OCI-LY7 (cell line): ENCODE data around the gene STH. TPM values are rescaled to one million over a fixed set of nuclear protein-coding genes. Genes with fewer than 3 reads are reported as not detected.
"Not testable (repeated sequence)": the region's sequence is repeated elsewhere in the genome, so short reads cannot be mapped to it uniquely, and the experiment has no call there.

Source experiments
- BruUV-seq: library from RNA; stranded (reverse); fragments of 400-500 nt; replicated peaks from 2 replicates; lab custom pipeline; 2021; lab: Mats Ljungman, UMichigan
- CTCF ChIA-PET: fragments of 300-600 bp; sonication (Branson Sonifier 250); formaldehyde crosslinking; loops from one replicate; lab custom pipeline; 2022; ENCODE audit warnings: antibody characterized with exemption; ENCODE audit not compliant: unreplicated experiment; lab: Charles Lee
- POLR2A ChIA-PET: fragments of 300-600 bp; sonication (Branson Sonifier 250); formaldehyde crosslinking; loops from one replicate; lab custom pipeline; 2022; ENCODE audit warnings: antibody characterized with exemption; lab: Charles Lee
- DNase-seq: peaks from one replicate; pipeline ENCODE4 v3.0.0-alpha.2; 2015; ENCODE audit warnings: low spot score
- H2AFZ ChIP-seq: fragments of 200-600 bp; sonication (generic), shearing (Covaris generic); 2 replicates; pipeline ENCODE4 v1.6.1; 2014; ENCODE audit warnings: mild to moderate bottlenecking, antibody characterized with exemption, low read length, moderate library complexity
- H3K27ac ChIP-seq: fragments of 200-600 bp; sonication (generic); 2 replicates; pipeline ENCODE4 v1.5.1; 2014; ENCODE audit warnings: mixed run types, low read depth, mild to moderate bottlenecking, moderate library complexity, low read length, inconsistent platforms; ENCODE audit not compliant: poor library complexity, severe bottlenecking
- H3K36me3 ChIP-seq: fragments of 200-600 bp; sonication (generic); 2 replicates; pipeline ENCODE4 v1.6.1; 2014; ENCODE audit warnings: mild to moderate bottlenecking, antibody characterized with exemption, low read length, moderate library complexity, mixed read lengths; ENCODE audit not compliant: insufficient read depth
- H3K4me1 ChIP-seq: fragments of 200-600 bp; sonication (generic); 2 replicates; pipeline ENCODE4 v1.5.1; 2014; ENCODE audit warnings: mild to moderate bottlenecking, low read length; ENCODE audit not compliant: insufficient read depth, poor library complexity, severe bottlenecking
- H3K4me2 ChIP-seq: fragments of 200-600 bp; sonication (generic); 2 replicates; pipeline ENCODE4 v1.6.1; 2014; ENCODE audit warnings: mild to moderate bottlenecking, low read length
- H3K4me3 ChIP-seq: fragments of 200-600 bp; sonication (generic); 2 replicates; pipeline ENCODE4 v1.5.1; 2014; ENCODE audit warnings: mild to moderate bottlenecking, low read depth, low read length; ENCODE audit not compliant: poor library complexity, severe bottlenecking
- H3K79me2 ChIP-seq: fragments of 200-600 bp; sonication (generic); 2 replicates; pipeline ENCODE4 v1.6.1; 2016; ENCODE audit warnings: low read depth, mild to moderate bottlenecking, low read length, moderate library complexity, mixed read lengths; ENCODE audit not compliant: insufficient read depth
- H3K9me2 ChIP-seq: fragments of 200-600 bp; sonication (generic); 2 replicates; pipeline ENCODE4 v1.6.1; 2016; ENCODE audit warnings: mild to moderate bottlenecking, low read length, mixed read lengths; ENCODE audit not compliant: insufficient read depth
- H3K9me3 ChIP-seq: fragments of 200-600 bp; sonication (generic); 2 replicates; pipeline ENCODE4 v1.6.1; 2014; ENCODE audit warnings: mild to moderate bottlenecking, mixed run types, low read length, mixed read lengths
- H4K20me1 ChIP-seq: fragments of 200-600 bp; sonication (generic); 2 replicates; pipeline ENCODE4 v1.6.1; 2014; ENCODE audit warnings: mild to moderate bottlenecking, antibody characterized with exemption, low read length, moderate library complexity, mixed read lengths; ENCODE audit not compliant: insufficient read depth
- EZH2phosphoT487 ChIP-seq: fragments of 200-600 bp; sonication (generic); IDR thresholded peaks from 2 replicates; pipeline ENCODE4 v1.6.1; 2018; ENCODE audit warnings: low read depth, borderline replicate concordance, mild to moderate bottlenecking, mixed run types, antibody characterized with exemption, low read length, moderate library complexity, mixed read lengths
- intact Hi-C: fragments of 100-400 bp; cut with micrococcal nuclease; formaldehyde crosslinking; loops from one replicate; pipeline ENCODE4 v1.10.0; 2022; ENCODE audit not compliant: unreplicated experiment
- total RNA-seq, 2 experiments: library from RNA; depleted of rRNA in 1 of 2; stranded (reverse); fragments of >200 nt in 1 of 2; shearing (Covaris generic) in 1 of 2; gene quantifications; 2 replicates each; pipeline ENCODE4 v1.2.3, GENCODE V29; 2014 to 2022
- TF ChIP-seq, protein P1 (sequence below): fragments of 200-600 bp; sonication (generic); conservative IDR thresholded peaks from 2 replicates; pipeline ENCODE4 v1.5.1; 2014; ENCODE audit warnings: mild to moderate bottlenecking, antibody characterized with exemption, low read length, moderate library complexity, mixed read lengths

The STH gene
- total RNA-seq, 2 experiments from 2014 or later: not detected

DNA sequence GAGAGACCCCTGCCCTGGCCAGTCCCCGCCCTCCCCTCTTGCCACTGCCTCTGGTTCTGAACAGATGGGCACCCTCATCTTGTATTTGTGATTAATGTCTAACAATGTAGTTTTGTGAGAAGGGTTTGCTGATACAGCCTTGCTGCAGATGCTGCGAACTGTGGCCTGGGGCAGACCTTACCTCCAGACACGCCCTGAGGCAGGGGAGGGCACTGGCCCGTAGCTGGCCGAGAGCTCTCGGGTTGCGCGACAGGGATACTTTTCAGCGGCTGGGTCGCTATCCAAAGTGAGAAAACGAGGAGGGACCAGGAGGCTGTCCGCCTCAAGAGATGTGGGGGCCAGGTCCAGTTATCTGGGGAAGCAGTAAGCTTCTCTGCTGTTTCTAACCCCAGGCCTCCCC lies 21.9 kb downstream of the STH start:
- TF ChIP-seq EZH2phosphoT487: no peak
- TF ChIP-seq, protein P1, sequence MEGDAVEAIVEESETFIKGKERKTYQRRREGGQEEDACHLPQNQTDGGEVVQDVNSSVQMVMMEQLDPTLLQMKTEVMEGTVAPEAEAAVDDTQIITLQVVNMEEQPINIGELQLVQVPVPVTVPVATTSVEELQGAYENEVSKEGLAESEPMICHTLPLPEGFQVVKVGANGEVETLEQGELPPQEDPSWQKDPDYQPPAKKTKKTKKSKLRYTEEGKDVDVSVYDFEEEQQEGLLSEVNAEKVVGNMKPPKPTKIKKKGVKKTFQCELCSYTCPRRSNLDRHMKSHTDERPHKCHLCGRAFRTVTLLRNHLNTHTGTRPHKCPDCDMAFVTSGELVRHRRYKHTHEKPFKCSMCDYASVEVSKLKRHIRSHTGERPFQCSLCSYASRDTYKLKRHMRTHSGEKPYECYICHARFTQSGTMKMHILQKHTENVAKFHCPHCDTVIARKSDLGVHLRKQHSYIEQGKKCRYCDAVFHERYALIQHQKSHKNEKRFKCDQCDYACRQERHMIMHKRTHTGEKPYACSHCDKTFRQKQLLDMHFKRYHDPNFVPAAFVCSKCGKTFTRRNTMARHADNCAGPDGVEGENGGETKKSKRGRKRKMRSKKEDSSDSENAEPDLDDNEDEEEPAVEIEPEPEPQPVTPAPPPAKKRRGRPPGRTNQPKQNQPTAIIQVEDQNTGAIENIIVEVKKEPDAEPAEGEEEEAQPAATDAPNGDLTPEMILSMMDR: no peak
- H3K79me2 ChIP-seq: no peaks in the 10 kb centered on the region
- ChIA-PET CTCF (no interaction called here), POLR2A (no interaction called here)
- peaks cover 4% of the 10 kb centered on the region for H3K4me1 ChIP-seq
- H2AFZ ChIP-seq: no peak overlapping the region
- no peak overlapping the region for H3K4me3 ChIP-seq
- no peaks in the 10 kb centered on the region for H3K9me2 ChIP-seq
- intact Hi-C loops: no loop called here
- H3K27ac ChIP-seq: no peak overlapping the region
- no peak for DNase-seq
- H4K20me1 ChIP-seq: no peaks in the 10 kb centered on the region
- no peak overlapping the region for H3K4me2 ChIP-seq
- H3K9me3 ChIP-seq: no peaks in the 10 kb centered on the region
- peaks cover 10% of the 10 kb centered on the region; the same call in 1 of the 2 replicates for H3K36me3 ChIP-seq
- BruUV-seq: no TSS peak

DNA sequence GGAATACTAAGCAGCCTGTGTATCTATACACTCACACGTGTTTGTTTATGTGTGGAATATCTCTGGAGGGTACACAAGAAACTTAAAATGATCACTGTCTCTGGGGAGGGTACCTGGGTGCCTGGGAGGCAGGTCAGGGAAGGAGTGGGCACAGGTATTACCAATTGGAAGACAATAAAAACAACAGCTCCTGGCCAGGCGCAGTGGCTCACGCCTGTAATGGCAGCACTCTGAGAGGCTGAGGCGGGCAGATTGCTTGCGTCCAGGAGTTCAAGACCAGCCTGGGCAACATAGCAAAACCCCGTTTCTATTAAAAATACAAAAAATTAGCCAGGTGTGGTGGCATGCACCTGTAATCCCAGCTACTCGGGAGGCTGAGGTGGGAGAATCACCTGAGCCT lies 24.3 kb downstream of the STH start:
- H3K4me1 ChIP-seq, H3K27ac ChIP-seq, H3K9me2 ChIP-seq, H3K79me2 ChIP-seq, POLR2A ChIA-PET, H2AFZ ChIP-seq, H3K9me3 ChIP-seq, intact Hi-C loops, DNase-seq, CTCF ChIA-PET, H3K4me2 ChIP-seq, H4K20me1 ChIP-seq, H3K4me3 ChIP-seq, BruUV-seq: not testable (repeated sequence)
- H3K36me3 ChIP-seq: peaks cover 25% of the 10 kb centered on the region; the same call in 1 of the 2 replicates

DNA sequence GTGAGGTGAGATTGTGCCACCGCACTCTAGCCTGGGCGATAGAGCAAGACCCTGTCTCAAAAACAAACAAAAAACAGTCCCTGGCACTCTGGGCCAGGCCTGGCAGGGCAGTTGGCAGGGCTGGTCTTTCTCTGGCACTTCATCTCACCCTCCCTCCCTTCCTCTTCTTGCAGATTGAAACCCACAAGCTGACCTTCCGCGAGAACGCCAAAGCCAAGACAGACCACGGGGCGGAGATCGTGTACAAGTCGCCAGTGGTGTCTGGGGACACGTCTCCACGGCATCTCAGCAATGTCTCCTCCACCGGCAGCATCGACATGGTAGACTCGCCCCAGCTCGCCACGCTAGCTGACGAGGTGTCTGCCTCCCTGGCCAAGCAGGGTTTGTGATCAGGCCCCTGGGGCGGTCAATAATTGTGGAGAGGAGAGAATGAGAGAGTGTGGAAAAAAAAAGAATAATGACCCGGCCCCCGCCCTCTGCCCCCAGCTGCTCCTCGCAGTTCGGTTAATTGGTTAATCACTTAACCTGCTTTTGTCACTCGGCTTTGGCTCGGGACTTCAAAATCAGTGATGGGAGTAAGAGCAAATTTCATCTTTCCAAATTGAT lies 24.8 kb downstream of the STH start:
- Histone ChIP-seq H4K20me1 (no peaks in the 10 kb centered on the region), H3K4me1 (peaks cover 10% of the 10 kb centered on the region), H3K9me3 (no peaks in the 10 kb centered on the region), H3K36me3 (peaks cover 28% of the 10 kb centered on the region; the same call in 1 of the 2 replicates), H3K79me2 (no peaks in the 10 kb centered on the region), H3K9me2 (no peaks in the 10 kb centered on the region), H3K4me2 (no peak overlapping the region), H3K27ac (no peak overlapping the region), H2AFZ (no peak overlapping the region), H3K4me3 (no peak overlapping the region)
- intact Hi-C loops: no loop called here
- DNase-seq: no peak
- ChIA-PET CTCF (no interaction called here), POLR2A (no interaction called here)
- no TSS peak for BruUV-seq
- TF ChIP-seq, protein P1: no peak
- TF ChIP-seq EZH2phosphoT487: no peak
